GM21529 (cell line): ENCODE data around the gene HID1.
A peak's percentile ranks its signal among the peaks of the same experiment; 100 is the strongest.
"Not testable (repeated sequence)": the region's sequence is repeated elsewhere in the genome, so short reads cannot be mapped to it uniquely, and the experiment has no call there.

Experiments
- ATAC-seq: cut with Tn5 transposase; IDR thresholded peaks from one replicate; pipeline ENCODE4 v1.9.1; 2021; ENCODE audit not compliant: unreplicated experiment

The HID1 gene

DNA sequence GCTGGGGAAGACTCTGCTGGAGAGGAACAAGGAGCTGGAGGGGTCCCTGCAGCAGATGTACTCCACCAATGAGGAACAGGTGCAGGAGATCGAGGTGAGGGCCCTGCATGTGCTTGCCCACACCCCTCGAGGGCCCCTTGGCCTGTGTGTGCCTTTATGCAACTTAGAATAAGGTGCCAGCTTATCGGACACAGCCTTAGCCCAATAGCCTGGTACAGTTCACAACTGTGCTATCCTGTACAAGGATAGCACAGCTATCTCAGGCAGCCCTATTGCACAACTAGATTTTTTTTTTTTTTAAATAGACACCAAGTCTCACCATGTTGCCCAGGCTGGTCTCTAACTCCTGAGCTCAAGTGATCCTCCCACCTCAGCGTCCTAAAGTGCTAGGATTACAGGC is 27.0 kb upstream of the HID1 start:
- no peak for ATAC-seq

DNA sequence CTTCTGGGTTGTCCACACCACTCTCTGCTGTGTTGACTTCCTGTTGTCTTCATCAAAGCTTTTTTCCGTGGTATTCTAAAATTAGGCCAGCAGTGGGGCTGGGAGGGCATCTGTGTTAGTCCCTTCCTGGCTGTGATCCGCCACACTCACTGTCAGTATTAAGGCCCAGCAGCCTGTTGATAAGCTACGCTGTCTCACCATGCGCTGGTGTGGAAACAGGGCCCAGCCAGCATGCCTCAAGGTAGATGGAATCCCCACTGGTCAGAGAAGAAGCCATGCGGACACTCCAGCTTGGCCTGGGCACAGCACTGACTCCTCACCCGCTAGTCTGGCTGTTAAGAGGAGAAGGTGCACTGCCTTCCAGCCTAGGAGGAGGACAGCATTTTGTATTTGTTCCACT is 26.2 kb upstream of the HID1 start:
- no peak for ATAC-seq

GRCh38 chr17:74995847-74996246 is 23.3 kb upstream of the HID1 start:
- ATAC-seq = no peak

DNA sequence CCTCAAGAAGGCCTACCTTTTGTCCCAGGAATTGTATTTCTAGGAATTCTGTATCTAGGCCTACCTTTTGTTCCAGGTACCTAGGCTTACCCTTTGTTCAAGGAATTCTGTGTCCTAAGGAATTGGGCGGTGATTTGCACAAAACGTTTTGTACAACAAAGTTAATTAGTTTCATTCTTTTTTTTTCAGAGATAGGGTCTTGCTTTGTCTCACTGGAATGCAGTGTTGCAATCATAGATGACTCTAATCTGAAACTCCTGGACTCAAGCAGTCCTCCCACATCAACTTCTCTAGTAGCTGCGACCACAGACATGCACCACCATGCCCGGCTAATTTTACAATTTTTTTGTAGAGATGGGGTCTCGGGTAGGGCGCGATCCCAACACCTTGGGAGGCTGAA is 21.9 kb upstream of the HID1 start:
- ATAC-seq = no peak

DNA sequence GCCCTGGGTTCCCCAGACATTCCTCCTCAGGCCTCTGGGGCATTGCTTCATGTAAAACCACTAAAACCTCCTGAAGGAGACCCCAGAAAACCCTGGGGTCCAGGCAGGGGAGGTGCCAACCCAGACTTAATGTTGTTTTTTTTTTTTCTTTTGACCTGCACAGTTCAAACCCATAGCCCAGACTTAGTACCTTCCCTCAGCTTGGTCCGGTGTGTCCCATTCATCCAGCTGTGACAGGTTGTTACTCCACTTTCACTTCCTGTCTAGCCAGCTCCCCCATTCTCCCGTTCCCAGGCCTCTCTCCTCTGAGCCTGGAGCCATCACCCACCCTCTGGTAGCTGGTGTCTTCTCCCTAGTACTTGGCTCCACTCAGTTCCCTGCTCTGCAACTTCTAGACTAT is 19.7 kb upstream of the HID1 start:
- no peak for ATAC-seq

- ATAC-seq = no peak
Observed at GRCh38 chr17:74990581-74991105, 18.1 kb upstream of the HID1 start.

GRCh38 chr17:74987909-74988711 is 15.6 kb upstream of the HID1 start:
- ATAC-seq = peak; percentile 32

DNA sequence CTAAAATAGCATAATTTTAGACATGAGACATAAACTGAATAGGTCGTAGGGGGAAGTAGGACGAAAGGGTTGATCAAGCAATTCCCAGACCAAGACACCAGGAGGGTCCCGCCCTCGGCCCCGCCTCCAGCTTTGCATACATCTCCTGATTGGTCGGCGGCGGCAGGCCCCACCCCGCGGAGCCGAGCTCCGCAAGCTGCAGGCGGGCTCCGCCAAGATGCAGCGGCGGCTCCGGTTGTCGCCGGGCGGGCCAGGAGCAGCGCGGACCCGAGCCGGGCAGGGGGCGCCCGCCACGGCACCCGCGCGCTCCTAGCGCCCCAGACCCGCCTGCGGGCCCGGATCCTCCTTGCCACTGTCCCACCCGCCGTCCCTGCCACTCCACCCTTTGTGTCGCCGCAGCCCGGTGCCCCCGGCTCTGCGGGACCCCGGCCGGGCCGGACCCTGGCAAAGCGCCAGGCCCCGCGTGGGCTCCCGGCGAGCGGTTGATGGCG is 14.9 kb upstream of the HID1 start, which contains the start of gene CDR2L:
Gene CDR2L (plus strand): TSS at position 215 of the 491 bp plus-strand sequence. CDS start 412 bp downstream, outside the sequence.
- peak; percentile 95 for ATAC-seq

DNA sequence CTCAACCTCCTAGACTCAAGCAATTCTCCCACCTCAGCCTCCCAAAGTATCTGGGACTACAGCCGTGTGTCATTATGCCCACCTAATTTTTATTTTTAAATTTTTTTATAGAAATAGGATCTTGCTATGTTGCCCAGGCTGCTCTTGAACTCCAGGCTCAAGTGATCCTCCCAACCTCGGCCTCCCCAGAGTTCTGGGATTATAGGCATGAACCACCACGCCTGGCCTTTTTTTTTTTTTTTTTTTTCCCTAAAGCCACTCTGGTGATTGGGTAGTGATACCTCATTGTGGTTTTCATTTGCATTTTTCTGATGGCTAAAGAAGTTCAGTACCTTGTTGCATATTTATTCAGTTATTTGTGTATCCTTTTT is 13.6 kb upstream of the HID1 start:
- no peak for ATAC-seq

DNA sequence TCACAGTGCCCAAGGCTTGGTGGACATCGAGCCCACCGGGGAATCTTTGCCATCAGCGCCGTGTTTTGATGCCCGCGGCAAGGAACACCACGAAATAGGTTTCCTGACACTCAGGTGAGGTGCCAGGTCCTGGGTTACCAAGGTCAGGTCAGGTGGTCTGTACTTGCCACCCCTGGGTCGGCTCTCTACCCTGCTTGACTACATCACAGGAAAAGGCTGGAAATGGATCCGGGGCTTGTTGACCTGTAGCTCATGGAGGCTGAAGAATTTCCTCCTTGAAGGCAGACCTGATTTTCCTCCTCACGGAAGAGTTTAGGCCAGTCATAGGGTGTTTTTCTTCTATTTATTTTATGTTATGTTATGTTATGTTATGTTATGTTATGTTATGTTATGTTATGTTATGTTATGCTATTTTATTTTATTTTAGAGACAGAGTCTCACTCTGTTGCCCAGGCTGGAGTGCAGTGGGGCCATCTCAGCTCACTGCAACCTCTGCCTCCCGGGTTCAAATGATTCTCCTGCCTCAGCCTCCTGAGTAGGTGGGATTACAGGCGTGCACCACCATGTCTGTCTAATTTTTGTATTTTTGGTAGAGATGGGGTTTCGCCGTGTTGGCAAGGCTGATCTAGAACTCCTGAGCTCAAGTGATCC is 10.2 kb upstream of the HID1 start:
- ATAC-seq = not testable (repeated sequence)

GRCh38 chr17:74981979-74982662 is 9.6 kb upstream of the HID1 start:
- ATAC-seq = no peak

DNA sequence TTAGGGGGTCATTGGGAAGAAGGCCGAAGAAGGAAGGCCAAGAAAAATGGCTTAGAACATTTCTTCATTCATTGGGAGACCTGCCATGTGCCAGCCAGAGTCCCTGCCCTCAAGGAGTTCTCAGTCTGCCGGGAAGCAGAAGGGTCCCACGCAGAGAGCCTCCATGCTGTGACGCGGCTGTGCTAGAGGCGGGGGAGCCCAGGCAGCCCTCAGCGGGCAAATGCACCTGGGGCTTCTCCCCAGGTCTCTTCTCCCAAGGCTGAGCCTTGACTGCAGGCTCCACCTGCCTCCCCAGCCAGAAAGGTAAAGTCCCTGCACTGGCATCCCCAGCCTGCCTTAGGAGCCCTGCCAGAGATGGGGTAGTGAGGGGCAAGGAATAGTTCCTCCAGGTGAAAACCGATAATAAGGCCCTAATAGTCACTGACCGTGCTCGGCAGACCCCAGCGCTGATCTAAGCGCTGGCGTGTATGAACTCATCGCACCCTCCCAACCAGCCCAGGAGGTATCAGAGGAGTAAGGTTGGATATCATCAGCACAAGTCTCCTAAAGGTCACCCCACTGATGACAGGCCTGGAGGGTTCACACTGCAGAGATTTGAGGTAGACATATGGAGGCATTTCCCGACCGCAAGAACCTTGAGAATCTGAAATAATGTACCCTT is 8.9 kb upstream of the HID1 start:
- no peak for ATAC-seq

GRCh38 chr17:74979408-74980146 is 7.0 kb upstream of the HID1 start:
- no peak for ATAC-seq

- ATAC-seq = no peak
Observed at GRCh38 chr17:74978240-74978639, 5.7 kb upstream of the HID1 start.

GRCh38 chr17:74977802-74978201 is 5.2 kb upstream of the HID1 start:
- ATAC-seq = no peak

GRCh38 chr17:74975943-74976342 is 3.4 kb upstream of the HID1 start:
- ATAC-seq = no peak

DNA sequence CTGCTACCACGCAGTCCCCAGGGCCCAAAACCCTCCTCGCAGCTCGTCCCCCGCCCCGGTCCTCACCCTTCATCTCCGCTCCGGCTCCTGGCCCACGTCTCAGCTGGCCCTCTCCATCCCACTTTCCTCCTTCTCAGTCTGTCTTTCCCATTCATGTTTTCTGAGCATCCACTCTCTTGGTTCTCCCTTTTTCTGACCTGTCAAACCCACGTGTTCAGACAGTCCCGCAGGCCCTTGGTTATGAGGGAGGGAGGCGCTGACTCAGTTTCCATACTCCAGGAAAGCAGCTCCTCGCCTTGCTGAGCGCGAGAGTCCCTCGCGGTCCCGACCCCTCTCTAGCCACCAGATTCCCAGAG is 392 bp upstream of the HID1 start:
- ATAC-seq = no peak

DNA sequence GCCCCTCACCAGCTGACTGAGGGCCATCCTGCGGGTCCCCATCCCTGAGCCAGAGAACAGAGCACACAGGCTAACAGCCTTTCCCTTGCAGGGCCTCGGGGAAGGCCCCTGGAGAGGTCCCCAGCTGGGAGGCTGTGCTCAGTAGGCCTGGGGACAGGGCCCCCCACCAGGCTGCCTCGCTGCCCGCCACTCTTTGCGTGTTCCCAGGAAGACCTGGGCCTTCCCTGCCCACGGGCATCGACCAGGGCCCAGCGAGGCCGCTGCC is 785 bp downstream of the HID1 start:
- no peak for ATAC-seq

DNA sequence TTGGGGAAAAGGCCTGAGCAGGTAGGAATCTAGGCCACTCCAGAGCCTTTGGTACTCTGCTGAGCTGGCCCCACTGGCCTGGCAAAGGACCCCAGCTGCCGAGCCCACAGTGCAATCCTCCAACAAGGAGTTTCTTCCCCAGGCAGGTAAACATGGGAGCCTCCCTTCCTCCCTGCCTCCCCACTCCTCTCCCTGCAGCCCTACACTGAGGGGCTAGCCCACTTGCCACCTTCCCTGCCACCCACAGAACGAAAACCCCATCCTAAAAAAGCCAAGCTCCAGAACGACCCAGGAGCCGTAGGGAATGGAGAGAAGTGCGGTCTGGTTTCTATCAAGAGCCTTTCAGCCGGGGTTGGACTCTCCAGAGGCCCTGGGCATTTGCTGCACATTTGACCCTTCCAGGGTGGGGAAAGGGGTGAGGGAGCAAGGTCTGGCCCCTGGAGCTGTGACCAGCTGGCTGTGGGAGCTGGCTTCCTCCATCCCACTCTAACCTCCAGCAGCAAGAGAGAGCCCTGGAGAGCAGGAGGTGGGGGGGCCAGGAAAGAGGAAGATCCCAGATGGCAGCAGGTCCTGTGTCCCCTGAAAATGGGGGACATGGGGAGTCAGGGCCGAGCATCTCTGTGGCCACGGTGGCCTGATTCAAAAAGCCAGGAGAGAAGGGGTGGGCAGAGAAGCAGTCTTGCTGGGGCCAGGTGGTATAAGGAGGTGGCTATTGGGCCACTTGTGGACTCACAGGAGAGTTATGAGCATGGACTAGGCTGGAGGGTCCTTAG is 1.3 kb downstream of the HID1 start:
- no peak for ATAC-seq

GRCh38 chr17:74970395-74970794 is 2.2 kb downstream of the HID1 start:
- ATAC-seq = no peak
